Smooth muscle cell (in vitro differentiated cells): ENCODE measurements around the gene MLLT6. TPM values are rescaled to one million over a fixed set of nuclear protein-coding genes. Genes with fewer than 3 reads are reported as not detected.
A peak's percentile ranks its signal among the peaks of the same experiment; 100 is the strongest.

Experiments
- DNase-seq: peaks from one replicate; lab custom pipeline; 2025; ENCODE audit not compliant: unreplicated experiment; lab: John Stamatoyannopoulos, UW
- H2AFZ ChIP-seq: fragments of 200-600 bp; sonication (generic); 2 replicates; pipeline ENCODE4 v1.6.0; 2016; ENCODE audit warnings: antibody characterized with exemption, low read depth, mild to moderate bottlenecking
- H3F3A ChIP-seq: fragments of 200-600 bp; sonication (generic); 2 replicates; pipeline ENCODE4 v1.6.0; 2017; ENCODE audit warnings: antibody characterized with exemption, low read depth
- H3K27ac ChIP-seq: fragments of 200-600 bp; sonication (generic); 2 replicates; pipeline ENCODE4 v1.5.1; 2016; ENCODE audit warnings: low read depth, mild to moderate bottlenecking
- H3K27me3 ChIP-seq: fragments of 200-600 bp; sonication (generic); 2 replicates; pipeline ENCODE4 v1.6.1; 2016; ENCODE audit warnings: low read depth, mild to moderate bottlenecking
- H3K36me3 ChIP-seq: fragments of 200-600 bp; sonication (generic); 2 replicates; pipeline ENCODE4 v1.5.1; 2016; ENCODE audit warnings: low read depth
- H3K4me1 ChIP-seq: fragments of 200-600 bp; sonication (generic); 2 replicates; pipeline ENCODE4 v1.5.1; 2016; ENCODE audit warnings: low read depth
- H3K4me2 ChIP-seq: fragments of 200-600 bp; sonication (generic); 2 replicates; pipeline ENCODE4 v1.6.0; 2016; ENCODE audit warnings: mild to moderate bottlenecking
- H3K4me3 ChIP-seq: fragments of 200-600 bp; sonication (generic); 2 replicates; pipeline ENCODE4 v1.5.1; 2016; ENCODE audit warnings: mild to moderate bottlenecking
- H3K79me2 ChIP-seq: fragments of 200-600 bp; sonication (generic); 2 replicates; pipeline ENCODE4 v1.6.0; 2016; ENCODE audit warnings: low read depth, mild to moderate bottlenecking
- H3K9ac ChIP-seq: fragments of 200-600 bp; sonication (generic); 2 replicates; pipeline ENCODE4 v1.6.0; 2016; ENCODE audit warnings: low read depth
- H3K9me3 ChIP-seq: fragments of 200-600 bp; sonication (generic); replicated peaks from 2 replicates; pipeline ENCODE4 v1.5.1; 2016; ENCODE audit warnings: low read depth
- H4K20me1 ChIP-seq: fragments of 200-600 bp; sonication (generic); 2 replicates; pipeline ENCODE4 v1.6.0; 2016; ENCODE audit warnings: low read depth
- WGBS: methylation state at CpG from one replicate; pipeline ENCODE4 v1.1.7; 2016; ENCODE audit warnings: low lambda C conversion rate; 5-methylcytosine and 5-hydroxymethylcytosine counted together
- polyA plus RNA-seq: library from polyadenylated mRNA; unstranded; fragments of >200 nt; fragmentation: Nextera tagmentation; extraction: Ambion mirVana; gene quantifications from 2 replicates; pipeline ENCODE4 v1.2.1, GENCODE V29; 2016
- total RNA-seq: library from RNA; depleted of rRNA; stranded (reverse); fragments of >200 nt; gene quantifications from 2 replicates; pipeline ENCODE4 v1.2.3, GENCODE V29; 2014
- TF ChIP-seq, protein P1 (sequence below): fragments of 200-600 bp; sonication (generic); IDR thresholded peaks from 2 replicates; pipeline ENCODE4 v1.5.1; 2017; ENCODE audit warnings: borderline replicate concordance, mild to moderate bottlenecking, antibody characterized with exemption; ENCODE audit not compliant: insufficient read depth, poor library complexity, severe bottlenecking

The MLLT6 gene
- total and polyA plus RNA-seq, 2 experiments from 2014 or later: 4.6 to 11.2 TPM

DNA sequence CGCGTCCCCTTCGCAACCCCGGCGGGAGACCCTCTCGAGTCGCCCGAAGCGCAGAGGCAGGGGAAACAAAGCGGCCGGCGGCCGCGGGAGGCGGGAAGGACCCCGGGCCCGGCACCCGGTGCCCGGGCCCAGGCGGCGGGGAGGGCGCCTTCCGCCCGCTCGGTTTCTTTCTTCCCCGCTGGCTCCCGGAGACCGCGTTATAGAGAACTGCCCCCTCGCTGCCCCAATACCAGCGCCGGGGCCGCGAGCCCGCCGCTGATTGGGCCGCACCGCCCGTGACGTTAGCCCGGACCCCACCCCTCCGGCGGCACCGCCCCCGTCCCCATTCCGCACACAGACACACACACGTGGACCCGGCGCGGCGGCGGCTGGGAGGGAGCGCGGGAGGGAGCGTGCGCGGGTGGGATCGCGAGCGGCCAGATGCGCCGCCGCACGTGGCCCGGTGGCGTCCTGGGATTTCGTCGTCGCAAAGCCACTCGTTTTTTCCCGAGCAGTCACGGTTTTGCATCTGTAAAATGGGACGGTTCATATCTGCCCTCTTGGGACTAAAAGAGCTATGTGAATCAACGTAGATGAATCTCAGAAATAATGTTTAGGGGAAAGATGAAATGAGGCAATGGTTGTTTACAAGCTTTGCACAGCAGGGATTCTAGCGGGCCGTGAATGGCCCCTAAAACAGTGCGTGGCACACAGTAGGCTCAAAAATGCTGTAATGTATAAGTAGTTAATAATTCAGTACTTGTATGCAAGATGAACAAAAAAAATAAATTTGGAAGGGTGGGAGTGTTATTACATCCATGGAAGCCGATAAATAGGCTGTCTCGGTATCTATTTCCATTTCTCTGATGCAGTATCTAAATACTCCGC lies 30.1 kb upstream of the MLLT6 start, which contains the start of gene EPOP:
Gene EPOP (minus strand): TSS at position 209 of the 867 bp plus-strand sequence. CDS start 462 bp downstream, outside the sequence.
- peak; percentile 59 for DNase-seq
- no peaks in the 10 kb centered on the region for H3K79me2 ChIP-seq
- H3K4me3 ChIP-seq: peak within 1 kb of the TSS; percentile 69
- H4K20me1 ChIP-seq: peaks cover 12% of the 10 kb centered on the region
- 6% methylated on average over 56 of the region's 80 CpGs for WGBS
- TF ChIP-seq, protein P1, sequence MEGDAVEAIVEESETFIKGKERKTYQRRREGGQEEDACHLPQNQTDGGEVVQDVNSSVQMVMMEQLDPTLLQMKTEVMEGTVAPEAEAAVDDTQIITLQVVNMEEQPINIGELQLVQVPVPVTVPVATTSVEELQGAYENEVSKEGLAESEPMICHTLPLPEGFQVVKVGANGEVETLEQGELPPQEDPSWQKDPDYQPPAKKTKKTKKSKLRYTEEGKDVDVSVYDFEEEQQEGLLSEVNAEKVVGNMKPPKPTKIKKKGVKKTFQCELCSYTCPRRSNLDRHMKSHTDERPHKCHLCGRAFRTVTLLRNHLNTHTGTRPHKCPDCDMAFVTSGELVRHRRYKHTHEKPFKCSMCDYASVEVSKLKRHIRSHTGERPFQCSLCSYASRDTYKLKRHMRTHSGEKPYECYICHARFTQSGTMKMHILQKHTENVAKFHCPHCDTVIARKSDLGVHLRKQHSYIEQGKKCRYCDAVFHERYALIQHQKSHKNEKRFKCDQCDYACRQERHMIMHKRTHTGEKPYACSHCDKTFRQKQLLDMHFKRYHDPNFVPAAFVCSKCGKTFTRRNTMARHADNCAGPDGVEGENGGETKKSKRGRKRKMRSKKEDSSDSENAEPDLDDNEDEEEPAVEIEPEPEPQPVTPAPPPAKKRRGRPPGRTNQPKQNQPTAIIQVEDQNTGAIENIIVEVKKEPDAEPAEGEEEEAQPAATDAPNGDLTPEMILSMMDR: no peak
- H3K4me1 ChIP-seq: peaks cover 14% of the 10 kb centered on the region
- peaks cover 53% of the 10 kb centered on the region for H3K27me3 ChIP-seq
- H3F3A ChIP-seq: no peaks in the 10 kb centered on the region
- no peaks in the 10 kb centered on the region for H3K36me3 ChIP-seq
- no peaks in the 10 kb centered on the region for H3K9me3 ChIP-seq
- peak within 1 kb of the TSS; percentile 79 for H2AFZ ChIP-seq
- peak within 1 kb of the TSS; percentile 54 for H3K9ac ChIP-seq
- H3K4me2 ChIP-seq: peak within 1 kb of the TSS; percentile 95
- no peak within 1 kb of the TSS for H3K27ac ChIP-seq

DNA sequence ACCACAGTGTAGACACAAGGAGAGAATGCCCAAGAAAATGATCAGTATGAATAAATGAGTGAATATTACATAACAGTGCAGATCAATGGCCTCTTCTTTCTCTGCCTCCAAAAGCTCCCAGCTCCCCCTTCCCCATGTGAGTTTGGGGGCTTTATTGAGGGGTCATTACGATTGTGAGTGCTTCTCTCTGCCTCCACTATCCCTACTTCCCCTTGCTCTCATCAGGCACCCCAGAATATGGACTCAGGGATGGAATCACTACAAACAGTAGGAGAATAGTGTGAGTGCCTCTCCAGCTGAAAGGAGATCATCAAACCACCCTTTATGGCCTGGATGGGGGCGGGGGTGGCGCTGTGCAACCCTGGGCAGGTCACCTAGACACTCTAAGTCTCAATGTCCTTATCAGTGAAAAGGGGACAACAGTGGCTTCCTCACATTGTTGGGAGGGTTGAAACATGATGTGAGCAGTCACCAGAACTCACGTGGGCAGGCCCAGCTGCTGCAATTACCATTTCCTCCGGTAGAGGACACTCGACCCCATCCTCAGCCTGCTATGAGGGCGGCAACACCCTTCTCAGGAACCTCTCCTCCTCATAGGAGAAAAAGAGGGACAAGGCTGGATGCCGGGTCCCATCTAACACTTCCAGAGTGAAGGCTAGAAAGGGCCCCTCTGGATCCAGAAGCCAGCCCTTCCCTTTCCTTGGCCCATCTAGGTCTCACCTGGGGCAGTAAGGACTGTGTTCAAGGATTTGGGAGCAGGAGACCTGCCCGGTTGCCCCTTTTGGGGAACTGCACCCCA lies 28.2 kb upstream of the MLLT6 start:
- Histone ChIP-seq H3K27ac (no peak overlapping the region), H3K27me3 (peaks cover 34% of the 10 kb centered on the region), H3K9ac (no peak overlapping the region), H3K79me2 (no peaks in the 10 kb centered on the region), H3K9me3 (no peaks in the 10 kb centered on the region), H3K4me3 (no peak overlapping the region), H4K20me1 (peaks cover 9% of the 10 kb centered on the region), H3K36me3 (no peaks in the 10 kb centered on the region), H3K4me2 (no peak overlapping the region), H2AFZ (no peak overlapping the region), H3K4me1 (peaks cover 3% of the 10 kb centered on the region), H3F3A (no peaks in the 10 kb centered on the region)
- 13% methylated on average over 9 of the region's 9 CpGs for whole genome bisulfite sequencing
- DNase-seq: peak; percentile 40
- TF ChIP-seq, protein P1: peak; percentile 83

DNA sequence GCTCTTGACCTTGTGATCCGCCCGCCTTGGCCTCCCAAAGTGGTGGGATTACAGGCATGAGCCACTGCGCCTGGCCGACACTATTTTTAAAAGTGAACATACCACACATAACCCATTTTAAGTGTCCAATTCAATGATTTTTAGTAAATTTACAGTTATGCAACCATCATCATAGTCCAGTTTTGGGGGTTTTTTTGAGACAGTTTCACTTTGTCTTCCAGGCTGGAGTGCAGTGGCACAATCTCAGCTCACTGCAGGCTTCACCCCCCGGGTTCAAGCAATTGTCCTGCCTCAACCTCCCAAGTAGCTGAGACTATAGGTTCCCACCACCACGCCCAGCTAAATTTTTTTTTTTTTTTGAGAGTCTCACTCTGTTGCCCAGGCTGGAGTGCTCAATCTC lies 27.3 kb upstream of the MLLT6 start:
- Histone ChIP-seq H4K20me1 (peaks cover 3% of the 10 kb centered on the region), H3K36me3 (no peaks in the 10 kb centered on the region), H3K27me3 (peaks cover 25% of the 10 kb centered on the region), H3K4me1 (no peaks in the 10 kb centered on the region), H2AFZ (no peak overlapping the region), H3K9ac (no peak overlapping the region), H3K27ac (no peak overlapping the region), H3K79me2 (no peaks in the 10 kb centered on the region), H3F3A (no peaks in the 10 kb centered on the region), H3K9me3 (no peaks in the 10 kb centered on the region), H3K4me3 (no peak overlapping the region), H3K4me2 (no peak overlapping the region)
- TF ChIP-seq, protein P1: no peak
- no peak for DNase-seq
- 91% methylated on average over 6 of the region's 6 CpGs for WGBS
